Glutamatergic neuron (in vitro differentiated cells): ENCODE data around the gene CEP120. TPM values are rescaled to one million over a fixed set of nuclear protein-coding genes. Genes with fewer than 3 reads are reported as not detected.

Source experiments
- DNase-seq: peaks from one replicate; pipeline ENCODE4 v3.0.0; 2022
- H3K27ac Mint-ChIP-seq: one replicate; pipeline ENCODE4 v1.8.0; 2020; ENCODE audit warnings: mild to moderate bottlenecking, mixed read lengths, inconsistent platforms; ENCODE audit not compliant: unreplicated experiment
- H3K27me3 Mint-ChIP-seq: one replicate; pipeline ENCODE4 v1.8.0; 2020; ENCODE audit warnings: mild to moderate bottlenecking, moderate library complexity, mixed read lengths, inconsistent platforms; ENCODE audit not compliant: unreplicated experiment
- H3K36me3 Mint-ChIP-seq: one replicate; pipeline ENCODE4 v1.8.0; 2020; ENCODE audit warnings: mild to moderate bottlenecking, mixed read lengths, inconsistent platforms; ENCODE audit not compliant: unreplicated experiment
- H3K4me1 Mint-ChIP-seq: one replicate; pipeline ENCODE4 v1.8.0; 2020; ENCODE audit warnings: mild to moderate bottlenecking, low read depth, mixed read lengths, inconsistent platforms; ENCODE audit not compliant: unreplicated experiment
- H3K4me3 Mint-ChIP-seq: one replicate; pipeline ENCODE4 v1.8.0; 2020; ENCODE audit warnings: mild to moderate bottlenecking, mixed read lengths, inconsistent platforms; ENCODE audit not compliant: unreplicated experiment
- H3K9me3 Mint-ChIP-seq: one replicate; pipeline ENCODE4 v1.8.0; 2020; ENCODE audit warnings: mild to moderate bottlenecking, moderate library complexity, mixed read lengths, inconsistent platforms; ENCODE audit not compliant: unreplicated experiment
- total RNA-seq: library from RNA; stranded (reverse); fragmentation: NEBNext Ultra II Directional; extraction: Animal tissue kit (Norgen Biotek cat#: 25700); gene quantifications from one replicate; pipeline ENCODE4 v1.2.1, GENCODE V29; 2021; ENCODE audit not compliant: unreplicated experiment
- TF ChIP-seq, protein P1 (sequence below): fragments of 200-600 bp; sonication (generic); IDR thresholded peaks from one replicate; pipeline ENCODE4 v1.5.0; 2021; ENCODE audit not compliant: partially characterized antibody, unreplicated experiment

CEP120 gene
- total RNA-seq, 1 donor from 2014 or later, result 8.2 TPM

DNA sequence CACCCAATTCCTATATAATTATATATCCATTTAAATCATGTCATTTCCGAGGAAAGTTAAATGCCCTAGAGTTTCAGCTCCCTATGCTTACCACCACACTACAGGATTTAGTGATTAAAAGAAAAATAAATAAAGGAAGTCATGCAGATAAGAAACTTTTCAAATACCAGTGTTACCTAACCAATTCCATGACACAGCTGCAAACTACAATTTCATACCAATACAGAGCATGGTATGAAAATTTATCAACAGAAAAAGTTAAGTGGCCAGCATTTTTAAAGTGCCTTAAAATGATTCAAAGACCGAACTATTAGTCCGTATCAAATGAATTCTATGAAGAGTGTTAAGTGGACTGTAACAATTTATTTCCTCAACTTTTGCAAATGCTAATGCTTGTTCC is 35.9 kb downstream of the CEP120 start:
- no peak for DNase-seq
- Mint-ChIP-seq H3K4me3 (no peak overlapping the region), H3K9me3 (no peaks in the 10 kb centered on the region), H3K27me3 (no peaks in the 10 kb centered on the region), H3K27ac (no peak overlapping the region), H3K36me3 (no peaks in the 10 kb centered on the region), H3K4me1 (no peaks in the 10 kb centered on the region)
- TF ChIP-seq, protein P1, sequence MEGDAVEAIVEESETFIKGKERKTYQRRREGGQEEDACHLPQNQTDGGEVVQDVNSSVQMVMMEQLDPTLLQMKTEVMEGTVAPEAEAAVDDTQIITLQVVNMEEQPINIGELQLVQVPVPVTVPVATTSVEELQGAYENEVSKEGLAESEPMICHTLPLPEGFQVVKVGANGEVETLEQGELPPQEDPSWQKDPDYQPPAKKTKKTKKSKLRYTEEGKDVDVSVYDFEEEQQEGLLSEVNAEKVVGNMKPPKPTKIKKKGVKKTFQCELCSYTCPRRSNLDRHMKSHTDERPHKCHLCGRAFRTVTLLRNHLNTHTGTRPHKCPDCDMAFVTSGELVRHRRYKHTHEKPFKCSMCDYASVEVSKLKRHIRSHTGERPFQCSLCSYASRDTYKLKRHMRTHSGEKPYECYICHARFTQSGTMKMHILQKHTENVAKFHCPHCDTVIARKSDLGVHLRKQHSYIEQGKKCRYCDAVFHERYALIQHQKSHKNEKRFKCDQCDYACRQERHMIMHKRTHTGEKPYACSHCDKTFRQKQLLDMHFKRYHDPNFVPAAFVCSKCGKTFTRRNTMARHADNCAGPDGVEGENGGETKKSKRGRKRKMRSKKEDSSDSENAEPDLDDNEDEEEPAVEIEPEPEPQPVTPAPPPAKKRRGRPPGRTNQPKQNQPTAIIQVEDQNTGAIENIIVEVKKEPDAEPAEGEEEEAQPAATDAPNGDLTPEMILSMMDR, result no peak

DNA sequence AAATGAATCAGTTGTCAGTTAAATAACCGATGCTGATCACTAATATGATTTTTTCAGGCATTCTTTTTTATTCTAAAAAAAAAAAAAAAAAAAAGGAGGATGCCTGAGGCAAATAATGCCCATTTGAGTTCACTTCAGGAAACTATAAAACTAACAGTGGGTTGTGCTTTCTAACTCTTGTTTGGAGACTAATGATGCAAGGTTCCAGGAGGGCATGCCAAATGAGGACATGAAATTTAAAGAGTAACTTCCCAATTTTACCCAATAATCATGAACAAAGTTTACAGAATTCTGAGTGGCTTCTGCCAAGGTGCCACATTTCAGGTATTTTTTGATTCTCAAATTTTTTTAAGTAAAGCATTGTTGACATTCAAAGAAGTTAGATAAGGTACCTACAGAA is 41.0 kb downstream of the CEP120 start:
- TF ChIP-seq, protein P1, result no peak
- no peaks in the 10 kb centered on the region for H3K4me1 Mint-ChIP-seq
- DNase-seq, result no peak
- no peaks in the 10 kb centered on the region for H3K9me3 Mint-ChIP-seq
- no peak overlapping the region for H3K27ac Mint-ChIP-seq
- no peaks in the 10 kb centered on the region for H3K27me3 Mint-ChIP-seq
- no peak overlapping the region for H3K4me3 Mint-ChIP-seq
- H3K36me3 Mint-ChIP-seq, result no peaks in the 10 kb centered on the region

DNA sequence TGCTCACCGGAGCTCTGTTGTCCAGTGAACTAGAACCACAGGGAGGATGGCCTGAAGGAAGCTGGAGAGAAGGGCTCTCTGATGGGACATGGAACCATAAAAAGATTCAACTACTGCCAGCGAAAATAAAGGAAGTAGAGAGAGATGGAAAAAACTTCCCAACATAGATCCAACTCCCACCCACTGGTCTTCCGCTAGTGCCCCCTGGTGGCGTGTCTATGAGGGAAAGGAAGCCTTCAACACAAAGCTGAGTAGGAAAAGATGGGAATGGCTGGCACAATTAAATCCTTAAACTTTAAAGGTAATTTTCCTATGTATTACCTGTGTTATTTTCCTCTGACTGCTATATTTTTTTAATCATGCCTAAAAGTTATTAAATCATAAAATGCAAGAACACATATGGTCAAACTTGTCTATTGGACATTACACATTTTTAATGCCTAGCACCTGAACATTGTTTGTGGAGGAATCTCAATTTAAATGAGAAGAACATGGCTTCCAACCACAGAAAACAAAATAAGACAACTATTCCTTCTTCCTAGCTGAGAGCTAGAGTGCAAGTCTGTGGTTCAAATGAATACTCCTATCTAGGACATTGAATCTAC is 51.5 kb downstream of the CEP120 start:
- Mint-ChIP-seq H3K27me3 (no peaks in the 10 kb centered on the region), H3K9me3 (no peaks in the 10 kb centered on the region), H3K4me1 (no peaks in the 10 kb centered on the region), H3K4me3 (no peak overlapping the region), H3K36me3 (no peaks in the 10 kb centered on the region), H3K27ac (no peak overlapping the region)
- peak; percentile 83 for DNase-seq
- TF ChIP-seq, protein P1, result peak; percentile 76

DNA sequence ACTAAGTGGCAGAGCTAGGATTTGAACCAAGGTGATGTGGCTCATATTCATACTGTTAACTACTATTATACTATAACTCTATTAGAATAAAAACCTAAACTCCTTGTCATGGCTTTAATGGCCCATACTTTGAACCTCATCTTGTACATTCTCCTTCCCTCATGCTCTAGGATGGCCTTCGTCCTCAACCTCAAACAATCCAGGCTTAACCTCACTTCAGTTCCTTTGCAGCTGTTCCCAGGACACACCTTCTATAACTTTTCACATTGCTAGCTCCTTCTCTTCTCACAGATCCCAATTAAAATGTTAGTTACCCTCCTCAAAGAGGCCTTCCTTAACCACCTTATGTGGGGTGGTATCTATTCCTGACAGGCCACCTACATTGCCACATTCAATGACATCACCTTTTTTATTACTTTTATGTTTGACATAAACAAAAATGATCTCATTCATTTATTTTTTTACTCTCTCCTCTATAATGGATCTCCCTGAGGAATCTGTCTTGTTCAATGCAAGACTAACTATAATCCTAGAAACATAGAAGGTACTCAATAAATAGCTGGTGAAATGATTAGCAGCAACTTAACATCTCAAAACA is 53.7 kb downstream of the CEP120 start:
- Mint-ChIP-seq H3K27ac (no peak overlapping the region), H3K9me3 (no peaks in the 10 kb centered on the region), H3K4me1 (no peaks in the 10 kb centered on the region), H3K4me3 (no peak overlapping the region), H3K27me3 (no peaks in the 10 kb centered on the region), H3K36me3 (no peaks in the 10 kb centered on the region)
- no peak for DNase-seq
- TF ChIP-seq, protein P1, result no peak

DNA sequence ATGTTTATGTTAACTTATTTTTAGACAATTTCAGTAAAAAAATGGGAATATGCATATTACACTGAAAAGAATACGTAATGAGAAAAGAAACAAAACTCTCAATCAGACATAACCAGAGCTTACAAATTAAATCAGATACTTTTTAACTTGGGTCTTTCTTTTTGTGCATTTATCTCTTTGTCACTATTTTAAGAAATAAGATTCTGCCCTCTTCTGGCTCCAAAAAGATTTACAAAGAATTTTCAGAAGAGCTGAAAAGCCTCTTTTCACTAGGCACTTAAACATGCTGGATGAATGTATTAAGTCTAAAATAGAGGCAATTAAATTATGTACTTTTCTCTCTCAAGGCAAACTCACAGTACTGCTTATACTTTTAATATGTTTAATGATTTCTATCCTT is 55.5 kb downstream of the CEP120 start:
- Mint-ChIP-seq H3K36me3 (no peaks in the 10 kb centered on the region), H3K9me3 (no peaks in the 10 kb centered on the region), H3K27ac (no peak overlapping the region), H3K4me1 (no peaks in the 10 kb centered on the region), H3K27me3 (no peaks in the 10 kb centered on the region), H3K4me3 (no peak overlapping the region)
- DNase-seq, result no peak
- TF ChIP-seq, protein P1, result peak; percentile 29
